GM12878 (cell line): ENCODE results near the gene OSCP1.

Experiments
- CHD2 ChIP-seq: IDR thresholded peaks from 2 replicates; pipeline ENCODE4 v1.6.1; 2011; ENCODE audit warnings: low read depth, low read length, improper control_type of control experiment, borderline replicate concordance
- CREM ChIP-seq: IDR thresholded peaks from 2 replicates; pipeline ENCODE4 v1.6.1; 2014; ENCODE audit warnings: antibody characterized with exemption, low read depth
- DPF2 ChIP-seq: fragments of 450-650 bp; IDR thresholded peaks from 2 replicates; pipeline ENCODE4 v1.6.1; 2017; ENCODE audit warnings: mild to moderate bottlenecking
- EP300 ChIP-seq, 2 experiments: fragments of 150-350 bp in 1 of 2; IDR thresholded peaks; 2 replicates each; pipeline ENCODE4 v1.6.1; 2011 to 2012; ENCODE audit warnings: low read depth in 2 of 2, low read length in 2 of 2, borderline replicate concordance in 1 of 2, improper control_type of control experiment in 1 of 2, inconsistent platforms in 1 of 2; ENCODE audit not compliant: control insufficient read depth in 1 of 2
- EZH2 ChIP-seq: IDR thresholded peaks from 2 replicates; pipeline ENCODE4 v1.6.1; 2012; ENCODE audit warnings: low read depth, mild to moderate bottlenecking, control low read depth, inconsistent platforms, low read length, borderline replicate concordance; ENCODE audit not compliant: control insufficient read depth
- KAT2A ChIP-seq: conservative IDR thresholded peaks from 2 replicates; pipeline ENCODE4 v1.6.1; 2011; ENCODE audit warnings: low read depth, low read length; ENCODE audit not compliant: control insufficient read depth
- PAX5 ChIP-seq: IDR thresholded peaks from 2 replicates; pipeline ENCODE4 v1.6.1; 2011; ENCODE audit warnings: low read depth, low read length, borderline replicate concordance
- POLR2A ChIP-seq: IDR thresholded peaks from 2 replicates; pipeline ENCODE4 v1.6.1; 2011; ENCODE audit warnings: low read depth, mild to moderate bottlenecking, low read length
- RAD21 ChIP-seq: IDR thresholded peaks from 2 replicates; pipeline ENCODE4 v1.6.1; 2011; ENCODE audit warnings: mild to moderate bottlenecking, low read depth, low read length, moderate library complexity; ENCODE audit not compliant: insufficient read depth
- TAF1 ChIP-seq: IDR thresholded peaks from 2 replicates; pipeline ENCODE4 v1.6.1; 2011; ENCODE audit warnings: mild to moderate bottlenecking, low read depth, low read length, borderline replicate concordance
- ZSCAN29 ChIP-seq: fragments of 450-650 bp; IDR thresholded peaks from 2 replicates; pipeline ENCODE4 v1.6.1; 2017; ENCODE audit warnings: mild to moderate bottlenecking, moderate library complexity
- TF ChIP-seq, protein P1 (sequence below), 3 experiments: IDR thresholded peaks in 2 of 3; conservative IDR thresholded peaks in 1 of 3; 2 replicates each; pipeline ENCODE4 v1.5.1; 2011; ENCODE audit warnings: low read depth in 3 of 3, low read length in 3 of 3, mild to moderate bottlenecking in 3 of 3, control low read depth in 2 of 3, moderate library complexity in 2 of 3, inconsistent platforms in 1 of 3, mixed read lengths in 1 of 3; ENCODE audit not compliant: control insufficient read depth in 2 of 3, insufficient read depth in 1 of 3; ENCODE audit errors: extremely low read depth in 1 of 3
- TF ChIP-seq, protein P2 (sequence below): IDR thresholded peaks from 2 replicates; pipeline ENCODE4 v1.6.1; 2012; ENCODE audit warnings: mild to moderate bottlenecking, low read depth, low read length
- TF ChIP-seq, protein P3 (sequence below): IDR thresholded peaks from 2 replicates; pipeline ENCODE4 v1.6.1; 2011; ENCODE audit warnings: low read depth, low read length, improper control_type of control experiment, borderline replicate concordance

DNA sequence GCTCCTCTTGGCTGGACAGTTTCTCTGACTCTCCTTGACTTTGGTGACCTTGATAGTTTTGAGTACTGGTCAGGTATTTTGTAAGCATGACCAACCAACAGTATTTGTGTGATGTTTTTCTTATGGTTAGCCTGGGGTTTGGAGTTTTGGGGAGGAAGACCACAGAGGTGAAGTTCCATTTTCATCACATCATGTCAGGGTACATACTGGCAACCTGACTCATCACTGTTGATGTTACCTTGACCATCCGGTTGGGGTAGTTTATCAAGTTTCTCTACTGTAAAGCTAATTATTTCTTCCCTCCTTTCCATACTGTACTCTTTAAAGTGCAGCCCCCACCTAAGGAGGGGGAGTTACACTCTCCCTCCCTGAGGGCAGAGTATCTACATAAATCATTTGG, 13.4 kb downstream of the OSCP1 start:
- TF ChIP-seq POLR2A (no peak), ZSCAN29 (no peak), EP300 (IDR thresholded peaks at IDR 0.05; ENCODE audit: borderline replicate concordance in 1 of 2, control insufficient read depth in 1 of 2, low read depth in 2 of 2, low read length in 2 of 2) (no peak), KAT2A (no peak), RAD21 (no peak), PAX5 (no peak), DPF2 (no peak), TAF1 (no peak), EZH2 (no peak), CHD2 (no peak), CREM (no peak)
- TF ChIP-seq, protein P1, sequence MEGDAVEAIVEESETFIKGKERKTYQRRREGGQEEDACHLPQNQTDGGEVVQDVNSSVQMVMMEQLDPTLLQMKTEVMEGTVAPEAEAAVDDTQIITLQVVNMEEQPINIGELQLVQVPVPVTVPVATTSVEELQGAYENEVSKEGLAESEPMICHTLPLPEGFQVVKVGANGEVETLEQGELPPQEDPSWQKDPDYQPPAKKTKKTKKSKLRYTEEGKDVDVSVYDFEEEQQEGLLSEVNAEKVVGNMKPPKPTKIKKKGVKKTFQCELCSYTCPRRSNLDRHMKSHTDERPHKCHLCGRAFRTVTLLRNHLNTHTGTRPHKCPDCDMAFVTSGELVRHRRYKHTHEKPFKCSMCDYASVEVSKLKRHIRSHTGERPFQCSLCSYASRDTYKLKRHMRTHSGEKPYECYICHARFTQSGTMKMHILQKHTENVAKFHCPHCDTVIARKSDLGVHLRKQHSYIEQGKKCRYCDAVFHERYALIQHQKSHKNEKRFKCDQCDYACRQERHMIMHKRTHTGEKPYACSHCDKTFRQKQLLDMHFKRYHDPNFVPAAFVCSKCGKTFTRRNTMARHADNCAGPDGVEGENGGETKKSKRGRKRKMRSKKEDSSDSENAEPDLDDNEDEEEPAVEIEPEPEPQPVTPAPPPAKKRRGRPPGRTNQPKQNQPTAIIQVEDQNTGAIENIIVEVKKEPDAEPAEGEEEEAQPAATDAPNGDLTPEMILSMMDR (IDR thresholded peaks at IDR 0.05 in 2 of 3, conservative IDR thresholded peaks at IDR 0.05 in 1 of 3; ENCODE audit: control insufficient read depth in 2 of 3, extremely low read depth in 1 of 3, insufficient read depth in 1 of 3, low read depth in 3 of 3, low read length in 3 of 3): no peak
- TF ChIP-seq, protein P2, sequence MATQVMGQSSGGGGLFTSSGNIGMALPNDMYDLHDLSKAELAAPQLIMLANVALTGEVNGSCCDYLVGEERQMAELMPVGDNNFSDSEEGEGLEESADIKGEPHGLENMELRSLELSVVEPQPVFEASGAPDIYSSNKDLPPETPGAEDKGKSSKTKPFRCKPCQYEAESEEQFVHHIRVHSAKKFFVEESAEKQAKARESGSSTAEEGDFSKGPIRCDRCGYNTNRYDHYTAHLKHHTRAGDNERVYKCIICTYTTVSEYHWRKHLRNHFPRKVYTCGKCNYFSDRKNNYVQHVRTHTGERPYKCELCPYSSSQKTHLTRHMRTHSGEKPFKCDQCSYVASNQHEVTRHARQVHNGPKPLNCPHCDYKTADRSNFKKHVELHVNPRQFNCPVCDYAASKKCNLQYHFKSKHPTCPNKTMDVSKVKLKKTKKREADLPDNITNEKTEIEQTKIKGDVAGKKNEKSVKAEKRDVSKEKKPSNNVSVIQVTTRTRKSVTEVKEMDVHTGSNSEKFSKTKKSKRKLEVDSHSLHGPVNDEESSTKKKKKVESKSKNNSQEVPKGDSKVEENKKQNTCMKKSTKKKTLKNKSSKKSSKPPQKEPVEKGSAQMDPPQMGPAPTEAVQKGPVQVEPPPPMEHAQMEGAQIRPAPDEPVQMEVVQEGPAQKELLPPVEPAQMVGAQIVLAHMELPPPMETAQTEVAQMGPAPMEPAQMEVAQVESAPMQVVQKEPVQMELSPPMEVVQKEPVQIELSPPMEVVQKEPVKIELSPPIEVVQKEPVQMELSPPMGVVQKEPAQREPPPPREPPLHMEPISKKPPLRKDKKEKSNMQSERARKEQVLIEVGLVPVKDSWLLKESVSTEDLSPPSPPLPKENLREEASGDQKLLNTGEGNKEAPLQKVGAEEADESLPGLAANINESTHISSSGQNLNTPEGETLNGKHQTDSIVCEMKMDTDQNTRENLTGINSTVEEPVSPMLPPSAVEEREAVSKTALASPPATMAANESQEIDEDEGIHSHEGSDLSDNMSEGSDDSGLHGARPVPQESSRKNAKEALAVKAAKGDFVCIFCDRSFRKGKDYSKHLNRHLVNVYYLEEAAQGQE: no peak
- TF ChIP-seq, protein P3, sequence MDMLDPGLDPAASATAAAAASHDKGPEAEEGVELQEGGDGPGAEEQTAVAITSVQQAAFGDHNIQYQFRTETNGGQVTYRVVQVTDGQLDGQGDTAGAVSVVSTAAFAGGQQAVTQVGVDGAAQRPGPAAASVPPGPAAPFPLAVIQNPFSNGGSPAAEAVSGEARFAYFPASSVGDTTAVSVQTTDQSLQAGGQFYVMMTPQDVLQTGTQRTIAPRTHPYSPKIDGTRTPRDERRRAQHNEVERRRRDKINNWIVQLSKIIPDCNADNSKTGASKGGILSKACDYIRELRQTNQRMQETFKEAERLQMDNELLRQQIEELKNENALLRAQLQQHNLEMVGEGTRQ: no peak
